Cardiac septum (tissue), 1 donor: ENCODE measurements around the gene NREP. TPM values are rescaled to one million over a fixed set of nuclear protein-coding genes. Genes with fewer than 3 reads are reported as not detected.
"Not testable (repeated sequence)": the region's sequence is repeated elsewhere in the genome, so short reads cannot be mapped to it uniquely, and the experiment has no call there.

Experiments used
- DNase-seq: peaks from one replicate; pipeline ENCODE4 v3.0.0-alpha.2; 2020; ENCODE audit warnings: low spot score
- intact Hi-C: fragments of 100-400 bp; cut with DNase I; formaldehyde crosslinking; loops from one replicate; pipeline ENCODE4 v1.14.0; 2022
- total RNA-seq: library from RNA; stranded (reverse); fragmentation: NEBNext Ultra II Directional; extraction: Animal tissue kit (Norgen Biotek cat#: 25700); gene quantifications from one replicate; pipeline ENCODE4 v1.2.1, GENCODE V29; 2021
- donor health status: DM: no; HTN: no; CAD: no.

Gene NREP
- total RNA-seq, 1 donor from 2014 or later, result 24.1 TPM

DNA sequence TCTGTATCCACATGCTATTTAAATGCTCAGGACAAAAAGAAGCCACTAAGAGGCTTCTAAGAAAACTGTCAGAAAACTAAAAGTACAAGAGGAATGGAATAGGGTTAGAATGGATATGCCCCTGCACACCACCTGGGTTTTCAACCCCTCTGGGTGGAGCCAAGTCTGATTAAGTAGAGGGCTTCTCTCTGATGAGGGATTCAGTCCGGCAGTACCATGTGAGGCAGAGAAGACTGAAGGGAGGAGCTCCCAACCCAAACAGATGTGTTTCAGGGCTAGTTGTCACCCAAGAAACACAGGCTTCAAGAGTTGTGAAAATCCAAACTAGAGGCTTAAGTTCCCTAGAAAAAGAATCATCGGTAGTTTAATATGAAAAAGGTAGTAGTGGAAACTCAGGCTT, 12.5 kb downstream of the NREP start:
- no peak for DNase-seq
- intact Hi-C loops, result loop anchor here (5.0 kb wide), 1 partner anchor 192 kb away; no protein-coding TSS in a partner anchor

DNA sequence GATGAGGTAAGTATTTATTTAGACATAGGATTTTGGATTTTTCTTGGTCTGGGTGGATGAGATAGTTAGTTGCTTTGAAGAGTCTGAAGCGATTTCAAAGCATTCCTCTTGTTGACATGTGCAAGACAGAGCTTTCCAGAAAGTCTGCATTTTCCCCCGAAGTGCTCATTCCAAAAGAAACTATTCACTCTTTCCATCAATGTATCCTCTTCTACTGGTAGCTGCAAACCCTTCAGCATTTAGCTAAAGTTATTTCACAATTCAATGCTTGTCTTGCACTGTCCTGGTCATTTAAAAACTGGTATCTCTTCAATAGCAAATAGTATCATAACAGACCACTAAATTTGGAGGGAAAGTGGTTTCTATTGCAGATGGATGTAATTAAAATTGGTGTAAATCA, 13.0 kb downstream of the NREP start:
- intact Hi-C loops, result loop anchor here (5.0 kb wide), 1 partner anchor 192 kb away; no protein-coding TSS in a partner anchor
- DNase-seq, result no peak

DNA sequence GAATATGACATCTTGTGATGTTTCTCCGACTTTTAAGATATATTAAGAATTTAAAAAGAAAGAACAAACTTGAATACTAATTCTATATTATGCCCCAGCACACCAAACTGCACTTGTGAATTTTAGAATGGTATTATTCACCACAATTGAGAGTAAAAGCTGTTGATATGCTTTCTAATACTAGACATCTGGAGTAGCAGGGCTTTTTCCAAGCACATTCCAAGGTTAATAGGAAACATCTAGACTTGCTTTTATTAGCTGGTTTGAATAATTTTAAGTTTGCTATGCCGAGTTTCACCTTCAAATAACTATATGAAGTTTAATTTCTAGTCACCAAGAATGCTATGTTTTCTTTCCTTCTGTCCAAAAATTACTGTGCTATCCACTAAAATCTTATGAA, 13.5 kb downstream of the NREP start:
- no peak for DNase-seq
- intact Hi-C loops, result loop anchor here (5.0 kb wide), 1 partner anchor 191 kb away; no protein-coding TSS in a partner anchor

DNA sequence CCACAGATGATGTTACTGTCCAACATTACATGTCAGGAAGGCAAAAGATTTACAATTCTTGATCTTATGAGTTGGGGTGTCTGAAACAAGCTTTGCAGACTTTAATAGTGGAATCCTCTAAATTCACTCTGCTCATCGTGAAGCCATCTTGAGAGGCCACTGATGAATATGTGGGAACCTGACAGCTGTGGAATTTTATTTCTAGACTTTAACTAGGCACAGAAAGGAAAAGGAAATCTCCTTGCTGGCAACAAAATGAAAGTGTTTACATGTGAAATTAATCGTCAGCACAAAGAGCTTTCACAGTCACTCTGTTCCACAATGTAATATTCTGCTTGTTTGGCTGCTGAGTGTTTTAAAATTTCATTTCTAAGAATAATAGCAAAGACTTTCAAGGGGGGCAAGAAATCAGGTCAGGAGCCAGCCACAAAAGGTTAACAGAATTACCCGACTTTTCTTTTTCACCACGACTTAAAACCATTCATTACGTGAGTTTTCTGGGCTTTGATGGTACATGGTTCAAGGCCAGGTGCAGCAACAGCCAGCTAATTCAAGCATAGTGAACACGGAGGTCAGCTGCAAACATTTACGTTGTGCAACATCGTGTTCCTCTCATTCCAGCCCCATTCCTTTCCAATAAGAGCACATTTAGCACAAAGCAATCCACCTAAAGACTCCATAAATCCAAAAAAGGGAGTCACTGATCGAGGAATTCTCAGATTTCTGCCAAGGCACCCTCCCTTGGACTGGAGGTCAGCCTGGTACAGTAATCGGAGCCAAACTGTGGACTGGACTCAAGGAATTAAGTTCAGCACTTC, 14.6 kb downstream of the NREP start:
- no peak for DNase-seq

DNA sequence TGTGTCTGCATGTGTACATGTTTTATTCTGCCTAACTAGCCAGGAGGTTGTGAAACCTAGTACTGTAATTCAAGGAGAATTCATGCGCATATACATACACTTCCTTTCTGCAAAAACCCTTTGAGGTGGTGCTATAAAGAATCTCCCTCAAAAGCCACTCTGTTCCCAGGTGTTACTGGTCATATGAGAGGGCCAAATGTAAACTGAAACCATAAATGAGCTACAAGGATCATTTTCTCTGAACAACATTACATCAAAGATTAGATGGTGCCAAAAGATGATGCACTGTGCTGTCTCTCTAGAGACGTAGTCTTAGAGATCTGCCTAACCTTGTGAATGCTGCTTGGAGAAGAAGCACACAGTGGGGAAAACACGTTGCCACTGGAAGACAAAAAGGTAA, 15.7 kb downstream of the NREP start:
- intact Hi-C loops, result loop anchor here (5.0 kb wide), 1 partner anchor 189 kb away; no protein-coding TSS in a partner anchor
- DNase-seq, result no peak

More for the DNA sequence above, 14.6 kb downstream of the NREP start:
- intact Hi-C loops, result loop anchor here (5.0 kb wide), 1 partner anchor 190 kb away; no protein-coding TSS in a partner anchor

DNA sequence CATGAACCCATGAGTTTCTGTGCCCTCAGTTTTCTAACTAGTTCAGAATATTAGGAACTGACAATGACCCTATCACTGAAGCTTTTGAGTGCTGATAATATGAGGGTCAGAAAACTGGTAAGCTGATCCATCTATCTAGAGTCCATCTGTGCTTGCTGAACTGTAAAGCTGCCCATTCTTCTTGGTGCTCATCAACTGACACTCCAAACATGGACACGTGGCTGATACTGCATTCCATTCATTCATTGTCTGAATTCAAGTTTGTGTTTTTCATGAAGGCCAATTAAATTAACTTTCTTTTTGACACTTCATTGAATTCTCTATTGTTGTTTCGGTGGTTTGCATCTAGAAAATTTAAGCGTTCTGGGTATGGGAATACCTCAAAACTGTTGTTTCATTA, 17.6 kb downstream of the NREP start:
- no peak for DNase-seq
- intact Hi-C loops, result no loop called here

DNA sequence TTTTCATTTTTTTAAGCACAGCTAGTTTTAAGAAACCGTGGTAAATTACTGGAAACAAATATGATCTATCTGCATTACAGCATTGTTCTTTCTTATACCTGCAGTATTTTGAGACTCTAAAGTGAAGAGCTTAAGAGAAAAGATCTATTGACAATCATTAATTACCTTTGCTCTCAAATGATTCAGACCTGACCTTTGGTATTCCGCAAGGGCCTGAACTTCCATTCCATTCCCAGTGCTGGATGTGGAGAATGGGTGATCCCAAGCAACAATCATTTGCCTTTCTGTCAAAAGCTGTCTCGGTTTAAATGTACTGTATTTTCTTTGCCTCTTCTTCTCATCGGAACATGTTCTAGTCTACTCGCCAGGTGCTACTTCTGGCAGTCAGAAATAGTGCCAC, 18.9 kb downstream of the NREP start:
- intact Hi-C loops, result no loop called here
- DNase-seq, result no peak

DNA sequence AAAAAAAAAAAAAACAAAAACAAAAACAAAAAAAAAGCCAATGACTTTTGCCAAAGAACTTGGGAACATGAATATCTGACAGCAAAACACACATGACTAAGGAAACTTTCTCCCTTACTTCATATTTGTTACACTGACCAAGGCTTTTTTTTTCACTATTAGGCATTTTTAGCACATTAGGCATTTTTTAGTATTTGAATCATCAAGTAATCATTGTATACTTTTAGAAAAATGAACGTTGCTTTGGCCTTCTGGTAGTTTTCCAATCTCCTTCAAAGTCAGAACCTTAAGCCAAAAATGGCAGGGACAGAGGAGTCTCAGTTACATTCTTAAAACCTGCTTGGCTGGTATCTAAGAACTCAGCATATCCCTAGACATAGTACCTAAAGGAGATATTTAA, 19.3 kb downstream of the NREP start:
- intact Hi-C loops, result no loop called here

DNA sequence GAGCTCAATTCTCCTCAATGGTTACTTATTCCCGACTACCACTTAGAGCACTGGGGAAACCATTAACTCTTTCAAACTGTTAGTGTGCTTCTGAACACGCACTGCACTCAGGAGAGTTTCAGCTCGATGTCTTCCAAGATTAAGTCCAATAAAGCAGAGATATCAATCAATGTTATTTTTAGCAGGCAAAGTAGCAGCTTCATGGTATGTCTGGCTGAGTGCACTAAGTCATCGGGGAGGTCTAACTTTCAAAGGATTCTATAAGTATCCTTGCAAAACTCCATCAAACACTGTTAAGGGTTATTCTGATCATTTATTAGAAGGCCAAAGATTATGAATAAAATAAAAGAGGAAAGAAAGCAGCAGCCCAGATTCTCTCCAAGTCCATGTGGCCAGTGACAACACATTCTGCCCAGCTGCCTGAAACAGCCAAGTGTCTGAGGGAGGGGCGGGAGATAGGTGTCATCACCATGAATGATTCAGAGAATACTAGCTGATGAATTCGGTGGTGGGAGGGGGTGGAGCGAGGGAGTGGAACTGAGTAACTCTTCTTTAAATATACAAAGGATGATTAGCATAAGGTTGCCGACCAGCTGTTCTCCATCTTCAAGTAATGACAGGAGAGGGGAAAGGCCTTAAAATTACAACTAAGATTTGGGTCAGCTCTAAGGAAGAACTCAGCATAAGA, 21.3 kb downstream of the NREP start:
- intact Hi-C loops, result no loop called here
- DNase-seq, result no peak

More for the DNA sequence above, 19.3 kb downstream of the NREP start:
- DNase-seq, result no peak

DNA sequence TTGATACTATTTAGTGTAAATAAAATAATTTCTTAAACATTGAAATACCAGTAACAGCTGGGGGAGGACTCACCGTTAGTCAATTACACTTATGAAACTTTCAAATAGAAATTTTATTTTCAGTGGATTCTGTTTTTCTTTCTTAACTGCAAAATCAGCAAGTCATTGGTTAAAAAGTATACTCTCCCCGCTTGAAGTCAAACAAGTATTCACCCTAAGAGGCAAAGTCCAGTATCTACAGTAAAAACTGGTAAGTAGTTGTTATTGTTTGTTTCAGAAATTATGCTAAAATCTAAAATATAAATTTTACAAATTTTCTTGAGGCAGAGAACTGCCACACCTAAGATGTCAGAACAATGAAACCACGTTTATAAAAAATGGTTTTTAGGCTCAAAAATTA, 22.4 kb downstream of the NREP start:
- intact Hi-C loops, result no loop called here
- no peak for DNase-seq

DNA sequence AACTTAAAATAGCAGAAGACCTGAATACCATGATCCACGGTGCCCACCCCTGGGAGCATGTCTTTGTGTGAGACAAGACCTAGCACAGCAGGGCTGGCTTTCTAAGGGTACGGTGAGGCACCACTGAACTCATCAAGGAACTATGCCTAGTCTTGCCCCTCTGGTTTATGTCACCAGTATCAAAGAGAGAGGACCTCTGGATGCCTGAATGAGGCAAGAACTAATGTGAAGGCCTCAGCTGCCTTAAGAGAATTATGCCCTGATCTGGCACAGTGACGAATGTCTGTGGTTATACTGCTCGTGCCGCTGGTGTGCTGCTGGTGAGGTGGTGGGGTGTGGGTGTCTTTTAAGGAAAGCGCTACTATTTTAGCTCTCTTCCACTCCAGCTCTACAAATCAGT, 23.0 kb downstream of the NREP start:
- DNase-seq, result no peak
- intact Hi-C loops, result no loop called here

DNA sequence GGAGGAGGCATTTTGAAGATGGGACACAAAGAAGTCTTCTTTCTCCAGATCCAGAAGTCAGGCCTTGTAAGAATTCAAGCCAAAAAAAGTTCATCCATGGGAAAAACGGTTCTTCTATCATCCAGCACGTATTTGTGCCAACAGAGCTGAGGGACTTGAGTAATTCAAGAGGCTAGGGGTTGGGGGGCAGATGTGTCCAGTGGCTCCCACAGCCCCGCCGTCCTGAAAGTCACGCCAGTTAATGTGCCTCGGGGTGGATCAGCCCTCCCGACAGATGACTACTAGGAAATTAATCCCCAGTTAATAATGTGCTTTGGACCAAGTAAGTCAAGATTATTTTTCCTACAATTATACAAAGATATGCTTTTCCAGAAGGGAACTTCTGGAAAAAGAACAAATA, 23.4 kb downstream of the NREP start:
- DNase-seq, result no peak
- intact Hi-C loops, result no loop called here

DNA sequence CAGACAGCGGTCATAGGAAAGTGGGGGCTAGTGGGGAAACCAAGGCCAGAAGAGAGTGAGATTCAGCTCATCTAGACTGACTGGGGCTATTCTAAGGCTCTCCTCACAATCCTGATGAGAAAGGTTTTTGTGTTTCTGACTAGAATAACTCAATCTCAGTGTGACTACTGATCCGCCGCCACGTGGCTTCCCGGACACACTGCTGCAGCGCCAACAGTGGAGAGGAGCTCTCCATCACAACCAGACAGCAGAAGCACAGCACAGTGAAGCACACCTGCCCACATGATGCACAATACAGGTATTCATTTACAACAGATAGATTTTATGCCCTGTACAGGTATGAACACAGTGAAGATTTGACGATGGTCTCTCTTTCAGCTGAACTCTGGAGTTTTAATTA, 25.4 kb downstream of the NREP start:
- DNase-seq, result no peak
- intact Hi-C loops, result no loop called here

DNA sequence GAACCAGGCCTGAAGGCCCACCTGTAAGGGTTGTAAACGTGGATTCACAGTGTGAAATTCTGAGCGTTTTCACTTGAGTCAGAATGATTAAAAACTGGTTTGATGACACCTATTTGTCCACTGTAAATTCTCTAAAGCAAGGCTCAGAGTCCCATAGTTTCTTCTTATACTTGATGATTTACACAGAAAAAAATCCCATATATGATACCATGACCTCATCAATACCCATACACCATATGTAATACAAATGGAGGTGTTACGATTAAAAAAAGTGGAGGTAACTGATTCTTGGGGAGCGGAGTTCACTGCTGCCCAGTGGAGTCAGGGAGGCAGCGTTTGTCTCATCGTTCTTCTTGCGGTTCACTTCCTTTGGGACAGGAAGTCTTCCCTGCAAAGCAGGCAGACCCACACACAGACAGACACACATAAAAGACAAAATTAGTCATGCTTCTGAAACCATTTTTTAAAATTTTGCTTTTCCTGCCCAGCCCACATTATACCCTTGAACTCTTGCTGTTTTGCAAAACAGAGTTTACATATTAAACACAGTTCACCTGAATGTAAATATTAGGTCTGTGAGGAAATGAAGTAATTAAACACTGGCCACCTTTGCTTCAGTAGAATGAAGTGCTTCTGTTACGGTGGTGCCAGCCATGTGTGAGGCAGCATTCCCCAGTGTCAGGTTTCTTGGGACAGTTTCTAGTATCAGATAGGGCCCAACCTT, 26.2 kb downstream of the NREP start:
- no peak for DNase-seq
- intact Hi-C loops, result no loop called here

DNA sequence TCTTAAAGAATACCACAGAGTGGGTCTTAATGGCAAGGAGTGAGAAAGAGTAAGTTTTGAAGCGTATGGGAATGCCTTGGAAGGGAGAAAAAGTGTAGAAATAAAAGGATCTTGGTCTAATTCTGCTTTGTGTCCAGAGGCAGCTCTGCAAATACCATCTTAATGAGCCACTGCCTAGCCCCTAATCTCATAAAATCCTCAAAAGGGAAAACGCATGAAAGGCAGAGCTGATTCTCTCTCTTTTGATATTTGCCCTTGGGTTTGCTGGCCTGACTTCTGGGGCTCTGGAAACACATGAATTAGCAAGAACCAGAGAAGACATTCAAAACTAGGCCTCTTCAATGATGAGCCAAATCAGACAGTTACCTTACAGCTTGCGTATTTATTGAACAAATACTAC, 28.1 kb downstream of the NREP start:
- intact Hi-C loops, result no loop called here
- no peak for DNase-seq

DNA sequence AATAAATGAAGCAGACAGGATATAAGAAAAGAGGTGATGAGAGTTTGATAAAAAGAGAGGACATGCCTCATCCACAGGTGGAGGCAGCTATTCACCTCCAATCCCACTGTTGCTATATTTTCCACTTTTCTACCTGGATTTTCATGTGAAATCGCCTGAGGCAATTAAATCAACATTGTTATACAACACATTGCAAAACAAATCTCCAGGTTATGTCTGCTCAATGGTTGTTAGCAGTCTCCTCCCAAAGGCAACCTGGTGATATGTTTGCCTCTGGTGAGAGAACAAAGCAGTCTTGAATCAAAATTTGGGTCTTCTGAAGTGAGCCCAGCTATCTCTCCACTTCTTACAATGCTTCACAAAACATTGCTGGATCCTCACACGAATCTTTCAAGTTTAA, 30.0 kb downstream of the NREP start:
- intact Hi-C loops, result no loop called here
- DNase-seq, result no peak

DNA sequence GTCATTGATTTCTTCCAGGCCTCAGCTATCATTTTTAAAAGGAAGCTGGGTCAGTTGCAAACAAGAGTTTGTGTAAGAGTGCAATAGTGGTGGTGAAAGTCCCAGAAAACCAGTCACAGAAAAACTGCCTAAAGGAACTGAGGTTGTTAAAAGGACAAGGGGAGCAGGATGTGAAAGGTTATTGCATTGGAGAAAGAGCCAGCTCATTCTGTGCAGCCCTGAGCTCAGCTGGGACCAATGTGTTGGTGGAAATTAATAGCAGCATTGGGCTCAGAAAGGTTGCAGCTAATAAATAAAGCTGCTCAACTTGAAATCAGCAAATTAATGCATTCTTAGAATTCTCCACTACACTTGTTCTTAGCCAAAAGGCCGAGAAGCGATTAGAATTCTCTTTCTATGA, 34.9 kb downstream of the NREP start:
- DNase-seq, result no peak
- intact Hi-C loops, result no loop called here

DNA sequence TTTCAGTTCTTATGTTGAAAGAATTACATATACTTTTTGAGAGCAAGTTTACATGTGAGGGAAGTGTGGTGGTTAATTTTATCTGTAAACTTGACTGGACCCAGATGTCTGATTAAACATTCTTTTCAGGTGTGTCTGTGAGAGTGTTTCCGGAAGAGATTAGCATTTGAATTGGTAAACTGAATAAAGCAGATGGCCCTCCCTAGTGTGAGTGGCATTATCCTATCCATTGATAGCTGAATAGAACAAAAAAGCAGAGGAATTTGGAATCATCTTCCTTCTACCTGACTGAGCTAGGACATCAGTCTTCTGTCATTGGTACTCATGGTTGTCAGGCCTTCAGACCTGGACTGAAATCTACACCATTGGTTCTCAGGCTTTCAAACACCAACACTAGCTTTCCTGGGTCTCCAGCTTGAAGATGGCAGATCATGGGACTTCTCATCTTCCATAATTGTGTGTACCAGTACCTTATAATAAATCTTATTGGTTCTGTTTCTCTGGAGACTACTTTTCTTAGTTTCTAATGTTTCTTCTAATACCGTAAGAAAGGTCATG, 36.6 kb downstream of the NREP start:
- intact Hi-C loops, result no loop called here
- no peak for DNase-seq

DNA sequence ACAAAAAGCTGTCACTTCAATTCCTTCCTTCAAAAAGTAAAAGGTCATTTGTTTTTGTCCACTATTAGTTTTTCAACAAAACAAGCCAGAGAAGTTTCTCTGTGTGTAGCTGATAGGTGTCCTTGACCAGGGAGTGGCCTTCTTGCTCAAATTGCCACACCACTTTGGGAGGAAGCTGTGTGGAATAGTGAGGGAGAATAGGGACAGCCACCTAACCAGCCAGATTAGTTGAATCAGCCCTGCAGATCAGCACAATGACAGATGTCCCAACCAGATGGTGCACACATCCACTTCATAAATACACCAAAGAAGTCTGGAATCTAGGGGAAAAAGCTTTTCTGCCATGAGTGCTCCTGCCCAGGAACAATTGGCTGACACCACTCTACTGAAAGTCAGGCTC, 37.2 kb downstream of the NREP start:
- no peak for DNase-seq
- intact Hi-C loops, result no loop called here

DNA sequence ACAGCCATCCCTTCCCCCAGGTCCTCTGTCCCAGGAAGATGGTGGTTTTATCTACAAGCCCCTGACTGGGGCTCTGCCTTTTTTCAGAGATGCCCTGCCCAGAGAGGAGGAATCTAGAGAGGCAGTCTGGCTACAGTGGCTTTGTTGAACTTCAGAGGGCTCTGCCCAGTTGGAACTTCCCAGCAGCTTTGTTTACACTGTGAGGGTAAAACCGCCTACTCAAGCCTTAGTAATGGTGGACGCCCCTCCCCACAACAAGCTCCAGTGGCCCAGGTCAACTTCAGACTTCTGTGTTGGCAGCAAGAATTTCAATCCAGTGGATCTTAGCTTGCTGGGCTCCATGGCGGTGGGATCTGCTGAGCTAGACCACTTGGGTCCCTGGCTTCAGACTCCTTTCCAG, 40.2 kb downstream of the NREP start:
- intact Hi-C loops, DNase-seq: not testable (repeated sequence)
